CD8-positive, alpha-beta memory T cell (primary cell): ENCODE results near the gene SPARCL1. TPM values are rescaled to one million over a fixed set of nuclear protein-coding genes. Genes with fewer than 3 reads are reported as not detected.

Source experiments
- CTCF ChIA-PET: fragments of 350-600 bp; sonication (Branson Sonifier 250); formaldehyde crosslinking; loops from one replicate; lab custom pipeline; 2021; ENCODE audit warnings: antibody characterized with exemption; lab: Charles Lee
- POLR2A ChIA-PET: fragments of 350-600 bp; sonication (Branson Sonifier 250); formaldehyde crosslinking; loops from one replicate; lab custom pipeline; 2021; ENCODE audit warnings: antibody characterized with exemption; lab: Charles Lee
- DNase-seq, 5 donors: peaks; one replicate each; pipeline versions ENCODE4 v3.0.0 to v3.0.0-alpha.2; 2020 to 2022; ENCODE audit warnings: mixed read lengths in 1 of 5
- H3K27ac ChIP-seq: one replicate; pipeline ENCODE4 v1.7.0; 2013; ENCODE audit warnings: low read depth, mild to moderate bottlenecking, low read length, moderate library complexity
- H3K27me3 ChIP-seq: 2 replicates; pipeline ENCODE4 v1.7.0; 2013; ENCODE audit warnings: low read length, mild to moderate bottlenecking; ENCODE audit not compliant: insufficient read depth, poor library complexity, severe bottlenecking
- H3K36me3 ChIP-seq: 2 replicates; pipeline ENCODE4 v1.7.0; 2013; ENCODE audit warnings: mild to moderate bottlenecking, low read length, moderate library complexity; ENCODE audit not compliant: insufficient read depth
- H3K4me1 ChIP-seq: 2 replicates; pipeline ENCODE4 v1.7.0; 2013; ENCODE audit warnings: mild to moderate bottlenecking, low read length, moderate library complexity; ENCODE audit not compliant: insufficient read depth
- H3K4me3 ChIP-seq: 2 replicates; pipeline ENCODE4 v1.7.0; 2013; ENCODE audit warnings: mild to moderate bottlenecking, low read length
- H3K9me3 ChIP-seq: 2 replicates; pipeline ENCODE4 v1.7.0; 2013; ENCODE audit warnings: mild to moderate bottlenecking, low read length
- H3K27ac Mint-ChIP-seq, 8 donors: one replicate each; pipeline ENCODE4 v1.8.0; 2020 to 2021; ENCODE audit warnings: mixed read lengths in 8 of 8, mild to moderate bottlenecking in 6 of 8, inconsistent platforms in 3 of 8, moderate library complexity in 3 of 8
- H3K27me3 Mint-ChIP-seq, 2 donors: one replicate each; pipeline ENCODE4 v1.8.0; 2020 to 2021; ENCODE audit warnings: mixed read lengths in 2 of 2, mild to moderate bottlenecking in 1 of 2, moderate library complexity in 1 of 2
- H3K36me3 Mint-ChIP-seq, 3 donors: one replicate each; pipeline ENCODE4 v1.8.0; 2020 to 2021; ENCODE audit warnings: mixed read lengths in 3 of 3, inconsistent platforms in 1 of 3, mild to moderate bottlenecking in 1 of 3
- H3K4me1 Mint-ChIP-seq, 3 donors: one replicate each; pipeline ENCODE4 v1.8.0; 2020 to 2021; ENCODE audit warnings: mixed read lengths in 3 of 3, inconsistent platforms in 1 of 3, mild to moderate bottlenecking in 1 of 3
- H3K4me3 Mint-ChIP-seq, 7 donors: one replicate each; pipeline ENCODE4 v1.8.0; 2020 to 2021; ENCODE audit warnings: mixed read lengths in 7 of 7, mild to moderate bottlenecking in 6 of 7, moderate library complexity in 4 of 7, inconsistent platforms in 2 of 7
- H3K9me3 Mint-ChIP-seq, 5 donors: one replicate each; pipeline ENCODE4 v1.8.0; 2020 to 2022; ENCODE audit warnings: mixed read lengths in 5 of 5, mild to moderate bottlenecking in 3 of 5, moderate library complexity in 2 of 5, inconsistent platforms in 1 of 5
- polyA plus RNA-seq: library from polyadenylated mRNA; unstranded; fragments of 300-500 nt; fragmentation: Illumina TruSeq; gene quantifications from one replicate; pipeline ENCODE4 v1.2.3, GENCODE V29; 2021
- total RNA-seq, 2 experiments: library from RNA; stranded (reverse); gene quantifications; one replicate each; pipeline ENCODE4 v1.2.3, GENCODE V29; 2021

SPARCL1 gene
- total and polyA plus RNA-seq, 3 experiments from 2014 or later = not detected

DNA sequence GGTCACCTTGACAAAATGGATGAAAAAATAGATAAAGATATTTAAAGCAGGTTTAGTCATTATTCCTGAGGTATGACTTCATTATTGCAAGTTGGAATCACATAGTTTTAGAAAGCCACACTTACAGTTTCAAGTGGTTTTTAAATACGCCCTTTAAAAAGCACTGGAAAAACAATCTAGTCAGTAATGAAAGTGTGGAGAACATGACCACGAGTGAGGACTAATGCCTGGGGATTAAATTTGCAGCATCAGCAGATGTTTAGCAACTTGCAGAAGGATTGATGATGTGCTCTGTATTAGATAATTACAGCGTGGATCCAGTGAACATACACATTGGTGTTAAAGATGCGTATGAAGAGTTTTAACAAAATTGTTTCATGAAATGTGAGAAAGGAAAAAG lies 5.9 kb downstream of the SPARCL1 start:
- Mint-ChIP-seq H3K9me3 (peaks cover 6 to 23% (median 10%) of the 10 kb centered on the region in 5 donors), H3K27ac (no peak overlapping the region), H3K27me3 (no peaks in the 10 kb centered on the region), H3K4me1 (no peaks in the 10 kb centered on the region), H3K4me3 (no peak overlapping the region), H3K36me3 (peaks cover 0 to 9% (median 0%) of the 10 kb centered on the region in 3 donors)
- H3K4me3 ChIP-seq = no peak overlapping the region
- H3K36me3 ChIP-seq = no peaks in the 10 kb centered on the region
- ChIA-PET CTCF (no interaction called here), POLR2A (no interaction called here)
- H3K27ac ChIP-seq = no peak overlapping the region
- H3K9me3 ChIP-seq = no peaks in the 10 kb centered on the region
- H3K27me3 ChIP-seq = no peaks in the 10 kb centered on the region
- DNase-seq = no peak
- H3K4me1 ChIP-seq = no peaks in the 10 kb centered on the region

DNA sequence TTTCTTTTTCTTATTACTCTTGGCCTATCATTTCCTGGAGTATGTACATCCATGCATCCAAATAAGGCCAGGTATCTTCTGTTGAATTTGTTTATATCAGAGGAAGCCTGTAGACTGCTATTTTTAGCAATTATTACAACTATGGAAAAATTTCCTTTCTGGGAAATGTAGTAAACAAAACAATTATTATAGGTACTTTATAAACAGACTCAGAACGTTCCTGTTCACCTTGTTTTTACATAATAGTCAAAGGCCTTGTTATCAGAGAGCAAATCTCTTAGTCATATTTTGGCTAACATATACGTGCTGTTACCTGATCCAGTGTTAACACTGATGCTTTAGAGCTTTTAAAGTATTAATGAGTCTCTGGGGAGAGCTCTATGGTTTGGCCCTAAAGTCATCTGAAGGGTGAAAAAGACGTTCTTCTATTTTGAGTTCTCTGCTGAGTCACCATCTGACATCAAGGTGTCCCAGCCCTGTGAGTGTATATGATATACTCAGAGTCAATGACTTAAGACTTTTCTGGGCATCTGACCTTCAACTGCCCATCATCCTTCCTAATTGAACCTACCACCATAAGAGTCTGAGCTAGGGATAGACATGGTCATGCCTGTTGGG lies 7.3 kb downstream of the SPARCL1 start:
- Mint-ChIP-seq H3K4me1 (no peaks in the 10 kb centered on the region), H3K4me3 (no peak overlapping the region), H3K27ac (no peak overlapping the region), H3K9me3 (peaks cover 6 to 23% (median 10%) of the 10 kb centered on the region in 5 donors), H3K27me3 (no peaks in the 10 kb centered on the region), H3K36me3 (peaks cover 0 to 9% (median 0%) of the 10 kb centered on the region in 3 donors)
- DNase-seq = no peak
- ChIA-PET POLR2A (no interaction called here), CTCF (no interaction called here)
- Histone ChIP-seq H3K9me3 (no peaks in the 10 kb centered on the region), H3K4me1 (no peaks in the 10 kb centered on the region), H3K27ac (no peak overlapping the region), H3K36me3 (no peaks in the 10 kb centered on the region), H3K27me3 (no peaks in the 10 kb centered on the region), H3K4me3 (no peak overlapping the region)

- H3K36me3 Mint-ChIP-seq = peaks cover 0 to 9% (median 0%) of the 10 kb centered on the region in 3 donors
- Histone ChIP-seq H3K36me3 (no peaks in the 10 kb centered on the region), H3K9me3 (no peaks in the 10 kb centered on the region), H3K27ac (no peak overlapping the region), H3K4me3 (no peak overlapping the region), H3K4me1 (no peaks in the 10 kb centered on the region), H3K27me3 (no peaks in the 10 kb centered on the region)
- DNase-seq = no peak
- no peaks in the 10 kb centered on the region for H3K27me3 Mint-ChIP-seq
- no peak overlapping the region for H3K4me3 Mint-ChIP-seq
- peaks cover 6 to 23% (median 10%) of the 10 kb centered on the region in 5 donors for H3K9me3 Mint-ChIP-seq
- H3K4me1 Mint-ChIP-seq = no peaks in the 10 kb centered on the region
- ChIA-PET CTCF (no interaction called here), POLR2A (no interaction called here)
- no peak overlapping the region for H3K27ac Mint-ChIP-seq
These were observed 7.9 kb downstream of the SPARCL1 start for GRCh38 chr4:87521319-87521718.

GRCh38 chr4:87517621-87518020 lies 11.6 kb downstream of the SPARCL1 start:
- Histone ChIP-seq H3K4me3 (no peak overlapping the region), H3K27me3 (no peaks in the 10 kb centered on the region), H3K4me1 (no peaks in the 10 kb centered on the region), H3K36me3 (no peaks in the 10 kb centered on the region), H3K9me3 (no peaks in the 10 kb centered on the region), H3K27ac (no peak overlapping the region)
- no peaks in the 10 kb centered on the region for H3K9me3 Mint-ChIP-seq
- DNase-seq = no peak
- ChIA-PET POLR2A (no interaction called here), CTCF (no interaction called here)
- H3K4me1 Mint-ChIP-seq = no peaks in the 10 kb centered on the region
- H3K4me3 Mint-ChIP-seq = no peak overlapping the region
- peaks cover 0 to 3% of the 10 kb centered on the region in 2 donors for H3K27me3 Mint-ChIP-seq
- no peak overlapping the region for H3K27ac Mint-ChIP-seq
- H3K36me3 Mint-ChIP-seq = no peaks in the 10 kb centered on the region

- ChIA-PET CTCF (no interaction called here), POLR2A (no interaction called here)
- peaks cover 0 to 3% of the 10 kb centered on the region in 2 donors for H3K27me3 Mint-ChIP-seq
- Histone ChIP-seq H3K36me3 (no peaks in the 10 kb centered on the region), H3K27ac (no peak overlapping the region), H3K9me3 (no peaks in the 10 kb centered on the region), H3K27me3 (no peaks in the 10 kb centered on the region), H3K4me1 (no peaks in the 10 kb centered on the region), H3K4me3 (no peak overlapping the region)
- H3K36me3 Mint-ChIP-seq = no peaks in the 10 kb centered on the region
- H3K27ac Mint-ChIP-seq = no peak overlapping the region
- no peaks in the 10 kb centered on the region for H3K9me3 Mint-ChIP-seq
- no peak for DNase-seq
- H3K4me1 Mint-ChIP-seq = no peaks in the 10 kb centered on the region
- H3K4me3 Mint-ChIP-seq = no peak overlapping the region
These were observed 12.5 kb downstream of the SPARCL1 start for GRCh38 chr4:87516683-87517082.

GRCh38 chr4:87512400-87512799 lies 16.8 kb downstream of the SPARCL1 start:
- no peak overlapping the region for H3K27ac Mint-ChIP-seq
- H3K9me3 Mint-ChIP-seq = no peaks in the 10 kb centered on the region
- H3K9me3 ChIP-seq = no peaks in the 10 kb centered on the region
- no peaks in the 10 kb centered on the region for H3K36me3 Mint-ChIP-seq
- H3K4me3 Mint-ChIP-seq = no peak overlapping the region
- peaks cover 0 to 7% of the 10 kb centered on the region in 2 donors for H3K27me3 Mint-ChIP-seq
- H3K36me3 ChIP-seq = no peaks in the 10 kb centered on the region
- H3K27me3 ChIP-seq = no peaks in the 10 kb centered on the region
- H3K4me1 ChIP-seq = no peaks in the 10 kb centered on the region
- no peaks in the 10 kb centered on the region for H3K4me1 Mint-ChIP-seq
- H3K4me3 ChIP-seq = no peak overlapping the region
- CTCF ChIA-PET = no interaction called here
- POLR2A ChIA-PET = no interaction called here
- H3K27ac ChIP-seq = no peak overlapping the region
- no peak for DNase-seq

- Mint-ChIP-seq H3K4me1 (no peaks in the 10 kb centered on the region), H3K27me3 (peaks cover 0 to 7% of the 10 kb centered on the region in 2 donors), H3K4me3 (no peak overlapping the region), H3K9me3 (no peaks in the 10 kb centered on the region), H3K27ac (peak overlapping the region in 1 of 8 donors; percentile 8), H3K36me3 (no peaks in the 10 kb centered on the region)
- Histone ChIP-seq H3K4me3 (no peak overlapping the region), H3K4me1 (no peaks in the 10 kb centered on the region), H3K36me3 (no peaks in the 10 kb centered on the region), H3K9me3 (no peaks in the 10 kb centered on the region), H3K27me3 (no peaks in the 10 kb centered on the region), H3K27ac (no peak overlapping the region)
- ChIA-PET POLR2A (no interaction called here), CTCF (no interaction called here)
- DNase-seq = no peak
These were observed 17.7 kb downstream of the SPARCL1 start for GRCh38 chr4:87511500-87511899.

DNA sequence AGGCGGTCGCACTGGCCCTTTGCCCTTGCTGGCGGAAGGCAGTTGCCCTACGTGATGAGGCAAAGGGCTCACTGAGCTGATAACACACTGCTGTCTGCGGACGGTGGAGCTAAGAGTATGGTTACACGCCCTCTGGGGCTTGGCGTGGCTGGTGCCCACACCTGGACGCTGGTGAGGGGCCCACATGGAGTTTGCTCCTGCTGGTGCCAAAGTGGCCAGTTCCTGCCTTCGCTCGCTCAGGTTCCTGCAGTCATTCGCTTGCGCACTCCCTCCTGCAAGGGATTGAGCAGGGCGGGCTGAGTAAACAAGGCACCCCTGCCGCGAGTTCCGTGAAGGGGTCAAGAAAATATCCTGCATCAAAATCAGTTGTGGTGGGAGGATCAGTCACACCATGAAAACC lies 18.4 kb downstream of the SPARCL1 start:
- CTCF ChIA-PET = no interaction called here
- Histone ChIP-seq H3K4me1 (no peaks in the 10 kb centered on the region), H3K9me3 (no peaks in the 10 kb centered on the region), H3K36me3 (no peaks in the 10 kb centered on the region), H3K27ac (no peak overlapping the region), H3K27me3 (no peaks in the 10 kb centered on the region), H3K4me3 (no peak overlapping the region)
- POLR2A ChIA-PET = no interaction called here
- peaks cover 0 to 7% of the 10 kb centered on the region in 2 donors for H3K27me3 Mint-ChIP-seq
- H3K4me3 Mint-ChIP-seq = no peak overlapping the region
- DNase-seq = no peak
- no peaks in the 10 kb centered on the region for H3K36me3 Mint-ChIP-seq
- H3K4me1 Mint-ChIP-seq = no peaks in the 10 kb centered on the region
- H3K27ac Mint-ChIP-seq = no peak overlapping the region
- no peaks in the 10 kb centered on the region for H3K9me3 Mint-ChIP-seq
